Karpas-422 (cell line): ENCODE measurements around the gene WDFY2. TPM values are rescaled to one million over a fixed set of nuclear protein-coding genes. Genes with fewer than 3 reads are reported as not detected.

Experiments
- DNase-seq: peaks from one replicate; pipeline ENCODE4 v3.0.0-alpha.2; 2015
- H2AFZ ChIP-seq: fragments of 200-600 bp; sonication (generic); 2 replicates; pipeline ENCODE4 v1.6.1; 2014; ENCODE audit warnings: antibody characterized with exemption, low read length, mixed read lengths
- H3K27ac ChIP-seq: fragments of 200-600 bp; sonication (generic); 2 replicates; pipeline ENCODE4 v1.5.1; 2014; ENCODE audit warnings: mild to moderate bottlenecking, low read length, moderate library complexity
- H3K27me3 ChIP-seq: fragments of 200-600 bp; sonication (generic); 2 replicates; pipeline ENCODE4 v1.6.1; 2014; ENCODE audit warnings: low read length, mixed read lengths
- H3K36me3 ChIP-seq: fragments of 200-600 bp; sonication (generic); 2 replicates; pipeline ENCODE4 v1.6.1; 2014; ENCODE audit warnings: low read length, mixed read lengths; ENCODE audit not compliant: insufficient read depth
- H3K4me1 ChIP-seq: fragments of 200-600 bp; sonication (generic); 2 replicates; pipeline ENCODE4 v1.6.1; 2014; ENCODE audit warnings: mild to moderate bottlenecking, low read length, mixed read lengths
- H3K4me2 ChIP-seq: fragments of 200-600 bp; sonication (generic); 2 replicates; pipeline ENCODE4 v1.6.1; 2014; ENCODE audit warnings: low read length, low read depth, mild to moderate bottlenecking; ENCODE audit not compliant: poor library complexity, severe bottlenecking
- H3K4me3 ChIP-seq: fragments of 200-600 bp; sonication (generic); 2 replicates; pipeline ENCODE4 v1.5.1; 2014; ENCODE audit warnings: mild to moderate bottlenecking, antibody characterized with exemption, low read length, mixed read lengths
- H3K79me2 ChIP-seq: fragments of 200-600 bp; sonication (generic); 2 replicates; pipeline ENCODE4 v1.6.1; 2014; ENCODE audit warnings: mild to moderate bottlenecking, low read length, mixed read lengths
- H3K9ac ChIP-seq: fragments of 200-600 bp; sonication (generic); 2 replicates; pipeline ENCODE4 v1.6.0; 2014; ENCODE audit warnings: low read length
- H3K9me2 ChIP-seq: fragments of 200-600 bp; sonication (generic), shearing (Covaris generic); replicated peaks from 2 replicates; pipeline ENCODE4 v1.6.0; 2014; ENCODE audit warnings: mild to moderate bottlenecking, low read length, moderate library complexity; ENCODE audit not compliant: insufficient read depth
- H3K9me3 ChIP-seq: fragments of 300-700, 200-600 bp; sonication (generic); 2 replicates; pipeline ENCODE4 v1.6.1; 2014; ENCODE audit warnings: low read length, mixed read lengths
- H4K20me1 ChIP-seq: fragments of 200-600 bp; sonication (generic); 2 replicates; pipeline ENCODE4 v1.6.1; 2014; ENCODE audit warnings: mild to moderate bottlenecking, antibody characterized with exemption, low read length, low read depth; ENCODE audit not compliant: insufficient read depth
- total RNA-seq: library from RNA; depleted of rRNA; stranded (reverse); fragments of >200 nt; shearing (Covaris generic); gene quantifications from 2 replicates; pipeline ENCODE4 v1.2.3, GENCODE V29; 2014; ENCODE audit warnings: low replicate concordance

WDFY2 gene
- total RNA-seq, 1 experiment from 2014 or later: 4.1 TPM

DNA sequence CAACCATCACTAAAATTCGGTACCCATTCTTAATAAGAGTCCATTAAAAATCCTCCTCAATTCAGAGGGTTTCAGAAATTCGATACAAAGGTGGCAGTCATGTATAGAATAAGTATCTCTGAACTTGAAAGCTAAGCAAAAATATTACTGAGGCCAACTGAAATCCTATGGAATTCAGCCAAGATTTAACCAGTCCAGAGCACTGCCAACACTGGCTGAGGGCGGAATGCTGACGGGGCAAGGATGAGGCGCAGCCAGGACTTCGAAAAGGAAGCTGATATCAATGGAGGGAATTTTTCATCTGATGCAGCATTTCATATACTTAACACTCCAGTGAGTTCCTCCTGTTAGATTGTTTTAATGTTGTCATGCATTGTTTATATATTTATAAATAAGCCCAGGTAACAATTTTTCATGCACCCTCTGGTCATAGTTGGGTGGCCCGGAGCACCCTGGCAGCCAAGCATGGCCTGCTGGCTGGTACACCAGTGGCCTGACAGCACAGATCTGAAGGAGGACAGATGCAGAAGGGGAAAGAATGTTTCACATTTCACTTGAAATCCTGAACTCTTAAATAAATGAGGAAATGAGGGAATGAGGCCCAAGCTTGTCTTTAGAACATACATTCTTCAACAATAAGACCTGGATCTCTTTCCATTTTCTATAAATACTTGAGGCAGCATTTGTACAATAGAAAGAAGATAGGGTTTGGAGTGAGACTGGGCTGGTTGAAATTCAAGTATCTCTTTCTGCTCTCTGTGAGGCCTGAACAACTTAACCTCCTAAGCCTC lies 41.5 kb downstream of the WDFY2 start:
- Histone ChIP-seq H3K79me2 (no peaks in the 10 kb centered on the region), H3K27ac (no peak overlapping the region), H3K36me3 (no peaks in the 10 kb centered on the region), H2AFZ (no peak overlapping the region), H3K4me2 (no peak overlapping the region), H3K9me2 (no peaks in the 10 kb centered on the region), H4K20me1 (peaks cover 37% of the 10 kb centered on the region), H3K9ac (no peak overlapping the region), H3K4me3 (no peak overlapping the region), H3K9me3 (no peaks in the 10 kb centered on the region), H3K27me3 (no peaks in the 10 kb centered on the region), H3K4me1 (no peaks in the 10 kb centered on the region)
- DNase-seq: no peak

DNA sequence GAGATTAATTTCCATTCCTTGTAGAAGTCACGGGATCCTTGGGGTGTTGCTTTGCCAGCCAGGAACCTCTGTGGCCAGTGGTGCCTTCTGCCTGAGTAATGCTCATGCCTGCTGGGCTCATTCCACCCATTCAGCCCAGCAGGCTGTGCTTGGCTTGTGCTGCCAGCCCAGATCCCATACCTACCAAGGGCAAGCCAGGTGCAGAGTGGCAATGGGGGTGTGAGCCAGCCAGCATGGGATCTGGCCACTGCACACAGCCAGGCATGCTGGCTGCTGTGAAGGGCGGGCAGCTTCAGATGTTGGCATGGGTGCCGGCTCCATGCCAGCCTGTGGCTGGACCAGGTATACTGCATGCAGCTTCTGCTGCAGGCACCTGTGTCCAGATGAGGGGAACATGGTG lies 42.5 kb downstream of the WDFY2 start:
- Histone ChIP-seq H4K20me1 (peaks cover 35% of the 10 kb centered on the region; the same call in 1 of the 2 replicates), H3K4me1 (no peaks in the 10 kb centered on the region), H3K4me2 (no peak overlapping the region)

DNA sequence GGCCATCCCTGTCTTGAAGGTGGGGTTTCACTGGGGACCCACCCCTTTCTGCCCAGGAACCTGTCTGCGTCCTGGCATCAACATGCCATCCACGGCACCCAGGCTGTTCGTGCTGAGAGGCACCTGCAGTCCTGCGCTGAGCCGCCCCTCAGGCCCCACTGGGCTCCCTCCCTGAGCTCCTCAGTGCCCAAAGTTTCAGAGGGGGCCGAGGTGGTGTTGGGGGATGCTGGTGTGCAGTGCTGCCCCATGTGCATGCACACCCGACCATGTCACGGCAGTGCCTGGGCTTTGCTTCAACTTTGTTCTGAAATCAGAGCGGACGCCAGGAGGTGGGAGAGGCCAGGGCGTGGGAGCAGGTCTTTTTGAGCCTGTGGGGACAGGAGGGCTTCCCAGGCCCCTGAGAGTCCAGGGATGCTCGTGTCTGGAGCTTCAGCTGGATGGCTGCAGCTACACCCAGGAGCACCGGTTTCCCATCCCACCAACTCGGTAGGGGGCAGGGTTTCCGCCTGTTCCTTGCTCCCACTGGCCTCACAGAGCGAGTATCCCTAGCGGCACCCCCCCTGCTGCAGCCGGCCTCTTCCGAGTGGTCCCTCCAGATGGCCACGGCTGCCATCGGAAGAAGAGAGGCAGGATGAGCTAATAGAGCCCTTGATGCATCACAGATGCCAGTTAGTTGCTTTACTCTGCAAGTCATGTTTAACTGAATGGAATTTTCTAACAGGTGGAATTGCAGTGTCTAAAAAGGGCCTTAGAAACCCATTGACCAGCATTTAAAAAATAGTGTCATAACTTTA lies 44.0 kb downstream of the WDFY2 start:
- Histone ChIP-seq H3K79me2 (no peaks in the 10 kb centered on the region), H3K36me3 (no peaks in the 10 kb centered on the region), H3K27me3 (no peaks in the 10 kb centered on the region), H4K20me1 (peaks cover 37% of the 10 kb centered on the region), H3K4me1 (no peaks in the 10 kb centered on the region), H2AFZ (no peak overlapping the region), H3K9me3 (no peaks in the 10 kb centered on the region), H3K9ac (no peak overlapping the region), H3K4me2 (no peak overlapping the region), H3K27ac (no peak overlapping the region), H3K4me3 (no peak overlapping the region), H3K9me2 (no peaks in the 10 kb centered on the region)
- no peak for DNase-seq

More for the DNA sequence above, 42.5 kb downstream of the WDFY2 start:
- H2AFZ ChIP-seq: no peak overlapping the region
- H3K9me2 ChIP-seq: no peaks in the 10 kb centered on the region
- no peaks in the 10 kb centered on the region for H3K9me3 ChIP-seq
- no peak overlapping the region for H3K27ac ChIP-seq
- no peaks in the 10 kb centered on the region for H3K36me3 ChIP-seq
- no peak overlapping the region for H3K4me3 ChIP-seq
- H3K9ac ChIP-seq: no peak overlapping the region
- no peaks in the 10 kb centered on the region for H3K27me3 ChIP-seq
- no peaks in the 10 kb centered on the region for H3K79me2 ChIP-seq
- DNase-seq: no peak

DNA sequence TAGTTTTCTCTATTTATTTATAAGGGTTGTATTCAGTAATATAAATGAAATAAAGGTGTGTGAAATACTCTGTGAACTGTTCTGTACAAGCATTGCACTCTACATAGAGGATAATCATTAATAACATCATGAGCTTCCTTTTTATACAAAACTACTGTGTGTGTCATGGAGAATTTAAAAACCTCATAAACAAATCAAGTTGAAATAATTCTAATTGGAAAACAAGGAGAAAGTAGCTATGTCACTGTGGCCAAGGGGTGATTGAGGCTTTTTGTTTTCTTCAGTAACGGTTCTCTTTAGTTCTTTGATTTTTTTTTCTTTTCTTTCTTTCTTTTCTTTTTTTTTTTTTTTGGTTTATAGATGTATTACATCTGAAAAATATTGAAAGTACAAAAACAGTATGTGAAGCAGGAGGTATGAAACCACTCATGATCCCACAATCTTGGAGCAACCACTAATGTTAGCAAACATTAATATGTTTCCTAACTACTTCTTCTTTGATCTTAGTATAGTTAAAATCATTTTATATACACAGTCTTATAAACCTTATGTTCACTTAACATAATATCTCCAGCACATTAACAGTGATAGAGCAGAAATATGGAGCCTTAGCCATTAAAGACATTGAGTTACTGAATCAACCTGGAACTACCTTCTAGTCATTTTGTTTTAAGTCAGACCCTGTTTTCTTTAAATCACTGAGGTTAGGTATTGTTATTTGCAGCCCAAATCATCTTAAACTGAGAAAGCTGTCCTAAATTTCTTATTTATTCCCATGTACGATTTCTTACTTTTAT lies 45.4 kb downstream of the WDFY2 start:
- Histone ChIP-seq H3K4me3 (no peak overlapping the region), H3K9me2 (no peaks in the 10 kb centered on the region), H3K36me3 (no peaks in the 10 kb centered on the region), H3K27ac (no peak overlapping the region), H3K4me1 (no peaks in the 10 kb centered on the region), H3K9ac (no peak overlapping the region), H4K20me1 (peaks cover 33% of the 10 kb centered on the region), H3K79me2 (no peaks in the 10 kb centered on the region), H3K27me3 (no peaks in the 10 kb centered on the region), H2AFZ (no peak overlapping the region), H3K9me3 (no peaks in the 10 kb centered on the region), H3K4me2 (no peak overlapping the region)
- DNase-seq: no peak

GRCh38 chr13:51630288-51630615 lies 46.0 kb downstream of the WDFY2 start:
- no peaks in the 10 kb centered on the region for H3K79me2 ChIP-seq
- no peaks in the 10 kb centered on the region for H3K9me3 ChIP-seq
- no peaks in the 10 kb centered on the region for H3K36me3 ChIP-seq
- H2AFZ ChIP-seq: no peak overlapping the region
- H3K9ac ChIP-seq: no peak overlapping the region
- no peaks in the 10 kb centered on the region for H3K4me1 ChIP-seq
- no peak overlapping the region for H3K4me3 ChIP-seq
- H3K27me3 ChIP-seq: no peaks in the 10 kb centered on the region
- no peak for DNase-seq
- H4K20me1 ChIP-seq: peaks cover 29% of the 10 kb centered on the region
- no peak overlapping the region for H3K27ac ChIP-seq
- H3K4me2 ChIP-seq: no peak overlapping the region
- no peaks in the 10 kb centered on the region for H3K9me2 ChIP-seq

- no peaks in the 10 kb centered on the region for H3K79me2 ChIP-seq
Measured at GRCh38 chr13:51632591-51633362, 48.5 kb downstream of the WDFY2 start.

GRCh38 chr13:51635137-51635878 lies 51.0 kb downstream of the WDFY2 start:
- H3K27ac ChIP-seq: no peak overlapping the region
- peaks cover 4% of the 10 kb centered on the region for H3K4me1 ChIP-seq
- no peaks in the 10 kb centered on the region for H3K9me2 ChIP-seq
- no peaks in the 10 kb centered on the region for H3K27me3 ChIP-seq
- H3K9ac ChIP-seq: no peak overlapping the region
- no peak overlapping the region for H3K4me3 ChIP-seq
- no peaks in the 10 kb centered on the region for H3K9me3 ChIP-seq
- H3K79me2 ChIP-seq: no peaks in the 10 kb centered on the region
- DNase-seq: no peak
- no peak overlapping the region for H3K4me2 ChIP-seq
- H3K36me3 ChIP-seq: no peaks in the 10 kb centered on the region
- no peak overlapping the region for H2AFZ ChIP-seq
- H4K20me1 ChIP-seq: peaks cover 35% of the 10 kb centered on the region

More at GRCh38 chr13:51632591-51633362, 48.5 kb downstream of the WDFY2 start:
- Histone ChIP-seq H3K4me1 (peaks cover 4% of the 10 kb centered on the region), H3K27me3 (no peaks in the 10 kb centered on the region), H3K36me3 (no peaks in the 10 kb centered on the region), H3K4me2 (no peak overlapping the region), H3K9me3 (no peaks in the 10 kb centered on the region), H3K9me2 (no peaks in the 10 kb centered on the region), H3K9ac (no peak overlapping the region), H2AFZ (no peak overlapping the region), H3K4me3 (no peak overlapping the region), H3K27ac (no peak overlapping the region), H4K20me1 (peaks cover 39% of the 10 kb centered on the region)
- no peak for DNase-seq
